SK-N-SH (cell line): Measurements from ENCODE around the gene EXOC1. TPM values are rescaled to one million over a fixed set of nuclear protein-coding genes. Genes with fewer than 3 reads are reported as not detected.

Source experiments
- CTCF ChIA-PET: fragments of 300-600, 350-600 bp; formaldehyde crosslinking; extraction: SDS; loops from one replicate; lab custom pipeline; 2021; lab: Yijun Ruan, JAX
- POLR2A ChIA-PET: fragments of 350-600 bp; sonication (Branson Sonifier 250); formaldehyde crosslinking; extraction: SDS; loops from one replicate; lab custom pipeline; 2020; ENCODE audit warnings: antibody characterized with exemption, inconsistent platforms; lab: Yijun Ruan, JAX
- DNase-seq: peaks from one replicate; pipeline ENCODE4 v3.0.0; 2012
- H2AFZ ChIP-seq: fragments of 200-600 bp; sonication (generic); 2 replicates; pipeline ENCODE4 v1.8.1; 2016; ENCODE audit warnings: antibody characterized with exemption, mild to moderate bottlenecking, low read depth
- H3F3A ChIP-seq: fragments of 200-600 bp; sonication (generic); replicated peaks from 2 replicates; pipeline ENCODE3; 2016; ENCODE audit warnings: antibody characterized with exemption, mild to moderate bottlenecking; ENCODE audit not compliant: insufficient read depth
- H3K27ac ChIP-seq, 2 experiments: fragments of 200-500 bp in 1 of 2; fragments of 200-600 bp in 1 of 2; sonication (Bioruptor generic) in 1 of 2; sonication (generic), shearing (Covaris generic) in 1 of 2; 2 replicates each; pipeline versions ENCODE4 v1.5.1 to v1.6.1; 2014 to 2016; ENCODE audit warnings: low read depth in 2 of 2, inconsistent platforms in 1 of 2, low read length in 1 of 2, mild to moderate bottlenecking in 1 of 2, mixed read lengths in 1 of 2
- H3K27me3 ChIP-seq: fragments of 200-600 bp; sonication (generic), shearing (Covaris generic); 2 replicates; pipeline ENCODE4 v1.6.1; 2016; ENCODE audit warnings: mixed run types; ENCODE audit not compliant: insufficient read depth
- H3K36me3 ChIP-seq, 2 experiments: fragments of 200-500 bp in 1 of 2; fragments of 200-600 bp in 1 of 2; sonication (Bioruptor generic) in 1 of 2; sonication (generic) in 1 of 2; replicated peaks in 1 of 2; 2 replicates each; pipeline versions ENCODE3 to v1.5.1; 2014 to 2016; ENCODE audit warnings: low read length in 1 of 2, mild to moderate bottlenecking in 1 of 2; ENCODE audit not compliant: insufficient read depth in 2 of 2, control insufficient read depth in 1 of 2
- H3K4me1 ChIP-seq, 2 experiments: fragments of 200-500 bp in 1 of 2; fragments of 200-600 bp in 1 of 2; sonication (Bioruptor generic) in 1 of 2; sonication (generic), shearing (Covaris generic) in 1 of 2; 2 replicates each; pipeline versions ENCODE4 v1.5.1 to v1.6.1; 2014 to 2016; ENCODE audit warnings: low read depth in 1 of 2, low read length in 1 of 2, mixed run types in 1 of 2; ENCODE audit not compliant: insufficient read depth in 2 of 2, control insufficient read depth in 1 of 2
- H3K4me2 ChIP-seq: fragments of 200-600 bp; sonication (generic), shearing (Covaris generic); 2 replicates; pipeline ENCODE4 v1.6.1; 2017; ENCODE audit warnings: mixed run types
- H3K4me3 ChIP-seq, 2 experiments: fragments of 200-500 bp in 1 of 2; fragments of 200-600 bp in 1 of 2; sonication (Bioruptor generic) in 1 of 2; sonication (generic), shearing (Covaris generic) in 1 of 2; 2 replicates each; pipeline versions ENCODE4 v1.5.1 to v1.8.1; 2014 to 2016; ENCODE audit warnings: low read depth in 2 of 2, inconsistent platforms in 1 of 2, low read length in 1 of 2, mild to moderate bottlenecking in 1 of 2, mixed read lengths in 1 of 2, moderate library complexity in 1 of 2
- H3K79me2 ChIP-seq: fragments of 200-600 bp; sonication (generic); 2 replicates; pipeline ENCODE4 v1.8.1; 2017; ENCODE audit warnings: mild to moderate bottlenecking; ENCODE audit not compliant: insufficient read depth
- H3K9ac ChIP-seq: fragments of 200-600 bp; sonication (generic); 2 replicates; pipeline ENCODE4 v1.6.1; 2017; ENCODE audit warnings: mixed run types
- H3K9me2 ChIP-seq: fragments of 200-600 bp; sonication (generic); 2 replicates; pipeline ENCODE4 v1.6.1; 2017; ENCODE audit warnings: mixed run types
- H3K9me3 ChIP-seq: fragments of 200-600 bp; sonication (generic); 2 replicates; pipeline ENCODE4 v1.6.1; 2017; ENCODE audit warnings: mixed run types, mild to moderate bottlenecking, moderate library complexity
- H4K20me1 ChIP-seq: fragments of 200-600 bp; sonication (generic); 2 replicates; pipeline ENCODE4 v1.6.1; 2017; ENCODE audit warnings: mild to moderate bottlenecking, mixed run types; ENCODE audit not compliant: insufficient read depth
- ELF1 ChIP-seq: IDR thresholded peaks from 2 replicates; pipeline ENCODE4 v1.4.0; 2012
- EP300 ChIP-seq, 2 experiments: IDR thresholded peaks; 2 replicates each; pipeline versions ENCODE4 v1.4.0 to v1.6.1; 2012; ENCODE audit warnings: borderline replicate concordance in 1 of 2, low read depth in 1 of 2, low read length in 1 of 2
- FOSL2 ChIP-seq: IDR thresholded peaks from 2 replicates; pipeline ENCODE4 v1.4.0; 2012; ENCODE audit warnings: low read depth, mild to moderate bottlenecking, moderate library complexity, borderline replicate concordance
- FOXM1 ChIP-seq: IDR thresholded peaks from 2 replicates; pipeline ENCODE4 v1.4.0; 2012; ENCODE audit warnings: low read depth, mild to moderate bottlenecking
- GATA2 ChIP-seq: sonication (generic); formaldehyde crosslinking; IDR thresholded peaks from 2 replicates; pipeline ENCODE4 v1.5.0; 2020; ENCODE audit warnings: mild to moderate bottlenecking, missing genetic modification reagents
- JUND ChIP-seq: IDR thresholded peaks from 2 replicates; pipeline ENCODE4 v1.4.0; 2012
- MEF2A ChIP-seq: IDR thresholded peaks from 2 replicates; pipeline ENCODE4 v1.4.0; 2012; ENCODE audit warnings: low read depth, borderline replicate concordance
- NFIC ChIP-seq: IDR thresholded peaks from 2 replicates; pipeline ENCODE4 v1.4.0; 2012; ENCODE audit warnings: borderline replicate concordance
- NRF1 ChIP-seq: IDR thresholded peaks from 2 replicates; pipeline ENCODE4 v1.6.1; 2012; ENCODE audit warnings: low read depth, mild to moderate bottlenecking, low read length
- POLR2AphosphoS5 ChIP-seq: IDR thresholded peaks from 2 replicates; pipeline ENCODE4 v1.6.1; 2012; ENCODE audit warnings: low read depth, low read length
- RAD21 ChIP-seq: IDR thresholded peaks from 2 replicates; pipeline ENCODE4 v1.6.1; 2012; ENCODE audit warnings: mild to moderate bottlenecking, low read length
- RXRA ChIP-seq: IDR thresholded peaks from 2 replicates; pipeline ENCODE4 v1.4.0; 2012; ENCODE audit warnings: low read depth, mild to moderate bottlenecking, borderline replicate concordance
- SIN3A ChIP-seq: IDR thresholded peaks from 2 replicates; pipeline ENCODE4 v1.6.1; 2012; ENCODE audit warnings: low read depth, mild to moderate bottlenecking, low read length, moderate library complexity, borderline replicate concordance
- SMC3 ChIP-seq: IDR thresholded peaks from 2 replicates; pipeline ENCODE4 v1.6.1; 2012; ENCODE audit warnings: low read depth, low read length, improper control_type of control experiment
- TAF1 ChIP-seq: IDR thresholded peaks from 2 replicates; pipeline ENCODE4 v1.6.1; 2012; ENCODE audit warnings: low read depth, mild to moderate bottlenecking, low read length, moderate library complexity, borderline replicate concordance
- TCF12 ChIP-seq: IDR thresholded peaks from 2 replicates; pipeline ENCODE4 v1.4.0; 2012
- TEAD4 ChIP-seq: IDR thresholded peaks from 2 replicates; pipeline ENCODE4 v1.4.0; 2012; ENCODE audit warnings: mild to moderate bottlenecking, borderline replicate concordance; ENCODE audit not compliant: insufficient read depth
- WGBS: methylation state at CpG from one replicate; pipeline ENCODE4 v1.1.6; 2017; ENCODE audit warnings: low lambda C conversion rate; 5-methylcytosine and 5-hydroxymethylcytosine counted together
- polyA plus RNA-seq, 3 experiments: library from polyadenylated mRNA; depleted of rRNA; stranded (reverse); fragments of >200 nt; gene quantifications; 2 replicates each; pipeline ENCODE4 v1.2.3, GENCODE V29; 2012
- TF ChIP-seq, protein P1 (sequence below): IDR thresholded peaks from 2 replicates; pipeline ENCODE4; 2012
- TF ChIP-seq, protein P2 (sequence below): fragments of 200-600 bp; sonication (generic); IDR thresholded peaks from 2 replicates; pipeline ENCODE4 v1.6.1; 2017; ENCODE audit warnings: antibody characterized with exemption, mild to moderate bottlenecking, moderate library complexity

EXOC1 gene
- polyA plus RNA-seq, 1 of the 3 experiments (the other 2 are of a cell fraction) = 13.5 TPM

DNA sequence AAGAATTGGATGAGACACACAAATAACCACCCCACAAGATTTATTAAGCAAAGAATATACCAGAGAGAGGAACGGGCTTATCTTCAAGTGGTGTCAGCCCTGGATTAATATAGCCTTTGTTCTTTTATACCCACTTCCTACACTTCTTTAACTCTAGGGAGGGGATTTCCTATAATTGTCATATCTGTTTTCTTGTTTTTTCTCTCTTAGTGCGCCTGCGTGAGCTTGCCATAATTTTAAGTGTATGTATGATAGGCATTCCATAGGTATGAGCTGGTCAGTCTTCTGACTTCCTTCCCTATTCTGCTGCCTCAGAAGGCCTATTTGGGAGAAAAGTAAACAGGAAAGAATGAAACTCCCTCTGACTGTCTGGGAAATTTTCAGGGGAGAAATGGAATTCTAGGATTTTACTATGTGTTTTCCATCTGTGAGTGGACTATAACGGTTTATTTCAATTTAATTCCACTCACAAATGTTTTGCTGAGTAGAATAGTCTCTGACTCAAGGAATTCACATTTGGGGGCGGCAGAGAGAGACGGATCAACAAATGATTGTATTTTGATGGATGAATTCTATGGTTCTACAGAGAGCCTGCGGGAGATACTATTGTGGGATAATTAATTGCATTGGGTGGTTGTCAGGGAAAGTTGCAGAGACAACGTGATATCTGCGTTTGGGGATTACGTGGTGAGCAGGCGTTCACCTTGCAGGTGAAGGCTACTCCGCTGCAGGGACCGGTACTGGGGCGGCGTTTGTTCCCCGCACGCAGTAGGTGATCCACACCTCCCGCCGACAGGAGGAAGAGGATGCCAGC lies 94.7 kb downstream of the EXOC1 start:
- Histone ChIP-seq H3K36me3 (peaks cover 8 to 10% of the 10 kb centered on the region in 2 experiments), H2AFZ (peak overlapping the region; percentile 84), H3K27ac (peak overlapping the region; percentile 98 to 99), H3K4me3 (peak overlapping the region; percentile 65 to 79), H3K27me3 (no peaks in the 10 kb centered on the region)
- peak; percentile 8 for DNase-seq
- TF ChIP-seq FOSL2 = peak; percentile 45; the same call in 1 of the 2 replicates
- TF ChIP-seq, protein P1, sequence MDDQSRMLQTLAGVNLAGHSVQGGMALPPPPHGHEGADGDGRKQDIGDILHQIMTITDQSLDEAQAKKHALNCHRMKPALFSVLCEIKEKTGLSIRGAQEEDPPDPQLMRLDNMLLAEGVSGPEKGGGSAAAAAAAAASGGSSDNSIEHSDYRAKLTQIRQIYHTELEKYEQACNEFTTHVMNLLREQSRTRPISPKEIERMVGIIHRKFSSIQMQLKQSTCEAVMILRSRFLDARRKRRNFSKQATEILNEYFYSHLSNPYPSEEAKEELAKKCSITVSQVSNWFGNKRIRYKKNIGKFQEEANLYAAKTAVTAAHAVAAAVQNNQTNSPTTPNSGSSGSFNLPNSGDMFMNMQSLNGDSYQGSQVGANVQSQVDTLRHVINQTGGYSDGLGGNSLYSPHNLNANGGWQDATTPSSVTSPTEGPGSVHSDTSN = peak; percentile 17; the same call in 1 of the 2 replicates
- peak; percentile 60 for TF ChIP-seq NRF1
- no peak for TF ChIP-seq GATA2 (CRISPR knock-in tag)
- TF ChIP-seq ELF1 = 0 out of 2 replicates have a peak, but pooled peaks have one; percentile 19
- peak; percentile 24; the same call in 1 of the 2 replicates for TF ChIP-seq TCF12
- peak; percentile 12; the same call in 1 of the 2 replicates for TF ChIP-seq TEAD4
- TF ChIP-seq MEF2A = no peak
- TF ChIP-seq JUND = peak; percentile 58
- TF ChIP-seq, all 33 proteins: peak for 7
- peak overlapping the region; percentile 82 for H3K4me2 ChIP-seq
- POLR2A ChIA-PET = interaction anchor here (1.3 to 1.8 kb wide), 8 partner anchors 44 to 488 kb away, joined by 3 to 11 read pairs (median 6); partner anchors contain the start of genes AASDH, PAICS and PPAT
- peak overlapping the region; percentile 93 for H3K9ac ChIP-seq
- no peaks in the 10 kb centered on the region for H3K9me2 ChIP-seq
- 3% methylated on average over 14 of the region's 19 CpGs for WGBS
- CTCF ChIA-PET = interaction anchor here (0.6 to 3.0 kb wide), 75 partner anchors 8 to 923 kb away, joined by 3 to 61 read pairs (median 4); partner anchors contain the start of genes AASDH, PAICS, PPAT and SRD5A3
- H3K4me1 ChIP-seq = peaks cover 0 to 7% of the 10 kb centered on the region in 2 experiments; a peak in 3 of 4 replicates
- H3K9me3 ChIP-seq = no peaks in the 10 kb centered on the region
- H3K79me2 ChIP-seq = peaks cover 50% of the 10 kb centered on the region
- peaks cover 32% of the 10 kb centered on the region for H3F3A ChIP-seq
- no peaks in the 10 kb centered on the region for H4K20me1 ChIP-seq

DNA sequence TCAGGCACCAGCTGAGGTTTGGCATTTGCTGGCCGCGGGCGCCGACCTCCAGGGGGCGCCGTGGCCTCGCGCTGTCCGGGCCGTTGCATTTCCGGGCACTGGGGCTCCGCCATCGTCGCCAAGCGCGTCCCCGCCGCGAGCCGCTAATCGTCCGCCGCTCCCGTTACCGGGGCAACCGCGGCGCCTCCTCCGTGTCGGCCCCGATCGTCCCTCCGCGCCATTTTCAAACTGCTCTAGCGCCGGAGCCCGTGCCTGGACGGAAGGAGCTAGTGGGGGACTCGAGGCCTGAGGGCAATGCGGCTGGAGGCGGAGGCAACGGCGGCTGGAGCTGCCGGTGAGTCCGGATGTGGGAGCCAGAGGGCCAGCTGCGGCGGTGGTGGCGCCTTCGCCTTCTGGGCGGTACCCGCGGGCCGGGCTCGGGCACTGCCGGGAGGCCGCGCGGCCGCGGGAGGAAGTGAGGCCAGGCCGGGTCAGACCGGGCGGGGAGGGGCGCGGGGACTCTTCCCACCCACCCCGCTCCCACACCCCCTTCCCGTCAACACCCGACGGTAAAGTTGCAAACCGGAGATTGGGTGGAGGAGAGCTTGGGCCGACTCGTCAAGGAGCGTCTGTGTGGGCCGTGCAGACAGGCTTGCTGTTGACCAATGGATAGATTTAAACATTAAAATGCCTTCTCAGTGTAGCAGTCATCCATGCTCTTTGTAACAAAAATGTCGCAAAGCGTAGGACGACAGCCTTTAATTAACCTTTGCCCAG lies 95.5 kb downstream of the EXOC1 start, which contains the start of gene CEP135:
Gene CEP135, plus strand, starts transcription at position 220 of the 756 bp plus-strand sequence. CDS start 3,186 bp downstream, outside the sequence.
- Histone ChIP-seq H3K79me2 (peaks cover 52% of the 10 kb centered on the region), H3K36me3 (peaks cover 13 to 15% of the 10 kb centered on the region in 2 experiments), H3K9ac (peak within 1 kb of the TSS; percentile 93), H3F3A (peaks cover 32% of the 10 kb centered on the region), H3K4me1 (peaks cover 0 to 7% of the 10 kb centered on the region in 2 experiments; a peak in 3 of 4 replicates), H2AFZ (peak within 1 kb of the TSS; percentile 84), H3K9me3 (no peaks in the 10 kb centered on the region), H3K4me2 (peak within 1 kb of the TSS; percentile 82), H3K27me3 (no peaks in the 10 kb centered on the region), H4K20me1 (no peaks in the 10 kb centered on the region), H3K4me3 (peak within 1 kb of the TSS; percentile 65 to 79), H3K9me2 (no peaks in the 10 kb centered on the region), H3K27ac (peak within 1 kb of the TSS; percentile 98 to 99)
- WGBS = 0% methylated on average over 17 of the region's 77 CpGs
- POLR2A ChIA-PET = interaction anchor here (0.6 to 1.8 kb wide), 10 partner anchors 40 to 487 kb away, joined by 3 to 11 read pairs (median 6); partner anchors contain the start of genes AASDH, PAICS and PPAT
- CTCF ChIA-PET = interaction anchor here (0.5 to 3.0 kb wide), 85 partner anchors 9 to 923 kb away, joined by 3 to 61 read pairs (median 4); partner anchors contain the start of genes AASDH, PAICS, PPAT and SRD5A3
- peak; percentile 96 for DNase-seq
- peak; percentile 99 for TF ChIP-seq SIN3A
- TF ChIP-seq RXRA = no peak
- TF ChIP-seq TAF1 = no peak; the same call in 1 of the 2 replicates
- TF ChIP-seq EP300 (IDR thresholded peaks at IDR 0.05; ENCODE audit: borderline replicate concordance in 1 of 2, low read depth in 1 of 2, low read length in 1 of 2) = peak in 1 of 2 experiments; percentile 21; a peak in 1 of 4 replicates
- TF ChIP-seq FOXM1 = 0 out of 2 replicates have a peak, but pooled peaks have one; percentile 40
- peak; percentile 80 for TF ChIP-seq ELF1
- peak; percentile 76 for TF ChIP-seq SMC3
- no peak for TF ChIP-seq JUND
- TF ChIP-seq, protein P2, sequence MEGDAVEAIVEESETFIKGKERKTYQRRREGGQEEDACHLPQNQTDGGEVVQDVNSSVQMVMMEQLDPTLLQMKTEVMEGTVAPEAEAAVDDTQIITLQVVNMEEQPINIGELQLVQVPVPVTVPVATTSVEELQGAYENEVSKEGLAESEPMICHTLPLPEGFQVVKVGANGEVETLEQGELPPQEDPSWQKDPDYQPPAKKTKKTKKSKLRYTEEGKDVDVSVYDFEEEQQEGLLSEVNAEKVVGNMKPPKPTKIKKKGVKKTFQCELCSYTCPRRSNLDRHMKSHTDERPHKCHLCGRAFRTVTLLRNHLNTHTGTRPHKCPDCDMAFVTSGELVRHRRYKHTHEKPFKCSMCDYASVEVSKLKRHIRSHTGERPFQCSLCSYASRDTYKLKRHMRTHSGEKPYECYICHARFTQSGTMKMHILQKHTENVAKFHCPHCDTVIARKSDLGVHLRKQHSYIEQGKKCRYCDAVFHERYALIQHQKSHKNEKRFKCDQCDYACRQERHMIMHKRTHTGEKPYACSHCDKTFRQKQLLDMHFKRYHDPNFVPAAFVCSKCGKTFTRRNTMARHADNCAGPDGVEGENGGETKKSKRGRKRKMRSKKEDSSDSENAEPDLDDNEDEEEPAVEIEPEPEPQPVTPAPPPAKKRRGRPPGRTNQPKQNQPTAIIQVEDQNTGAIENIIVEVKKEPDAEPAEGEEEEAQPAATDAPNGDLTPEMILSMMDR = peak; percentile 92
- peak; percentile 58 for TF ChIP-seq POLR2AphosphoS5
- TF ChIP-seq, protein P1 = 0 out of 2 replicates have a peak, but pooled peaks have one; percentile 13
- TF ChIP-seq MEF2A = no peak
- no peak for TF ChIP-seq GATA2 (CRISPR knock-in tag)
- peak; percentile 80 for TF ChIP-seq RAD21
- peak; percentile 8; the same call in 1 of the 2 replicates for TF ChIP-seq NFIC
- TF ChIP-seq NRF1 = 0 out of 2 replicates have a peak, but pooled peaks have one; percentile 1
